HG03460 (cell line): ENCODE results near the gene DUOXA2.

ENCODE experiments used
- ATAC-seq: cut with Tn5 transposase; IDR thresholded peaks from one replicate; pipeline ENCODE4 v1.9.1; 2021; ENCODE audit not compliant: unreplicated experiment

The DUOXA2 gene

GRCh38 chr15:45155739-45156138 is 41.6 kb downstream of the DUOXA2 start:
- ATAC-seq, result no peak

- ATAC-seq, result no peak
Observed at GRCh38 chr15:45156744-45157455, 42.8 kb downstream of the DUOXA2 start.

GRCh38 chr15:45157974-45158373 is 43.8 kb downstream of the DUOXA2 start:
- ATAC-seq, result no peak

GRCh38 chr15:45161666-45162065 is 47.5 kb downstream of the DUOXA2 start:
- ATAC-seq, result no peak

GRCh38 chr15:45162771-45163507 is 48.8 kb downstream of the DUOXA2 start:
- no peak for ATAC-seq

GRCh38 chr15:45163508-45163856 is 49.4 kb downstream of the DUOXA2 start:
- no peak for ATAC-seq

GRCh38 chr15:45164914-45165313 is 50.8 kb downstream of the DUOXA2 start:
- no peak for ATAC-seq

GRCh38 chr15:45165536-45165935 is 51.4 kb downstream of the DUOXA2 start:
- no peak for ATAC-seq

GRCh38 chr15:45166834-45167630 is 52.9 kb downstream of the DUOXA2 start:
- peak; percentile 89 for ATAC-seq

GRCh38 chr15:45167631-45168205 is 53.6 kb downstream of the DUOXA2 start:
- ATAC-seq, result no peak
